Bronchial epithelial cell (primary cell): ENCODE data around the gene EXOSC9. TPM values are rescaled to one million over a fixed set of nuclear protein-coding genes. Genes with fewer than 3 reads are reported as not detected.

Experiments used
- DNase-seq: peaks from one replicate; pipeline ENCODE4 v3.0.0-alpha.2; 2010; ENCODE audit warnings: low read depth
- FAIRE-seq: peaks from 2 replicates; lab custom pipeline; 2011; peaks lifted over from hg19 to GRCh38; lab: Jason Lieb, UNC
- H3K27me3 ChIP-seq: 2 replicates; pipeline ENCODE4 v1.5.1; 2011; ENCODE audit warnings: low read length; ENCODE audit not compliant: control insufficient read depth, insufficient read depth
- H3K36me3 ChIP-seq: 2 replicates; pipeline ENCODE4 v1.5.1; 2011; ENCODE audit warnings: low read length; ENCODE audit not compliant: control insufficient read depth, insufficient read depth
- H3K4me3 ChIP-seq: 2 replicates; pipeline ENCODE4 v1.5.1; 2011; ENCODE audit warnings: mild to moderate bottlenecking, low read depth, low read length, control low read depth
- total RNA-seq: library from RNA; depleted of rRNA; stranded (reverse); fragments of >200 nt; gene quantifications from 2 replicates; pipeline ENCODE4 v1.2.1, GENCODE V29; 2014
- TF ChIP-seq, protein P1 (sequence below): IDR thresholded peaks from 2 replicates; pipeline ENCODE4 v1.5.1; 2011; ENCODE audit warnings: mild to moderate bottlenecking, moderate library complexity, low read length, control low read depth, inconsistent platforms; ENCODE audit not compliant: insufficient read depth, severe bottlenecking

The EXOSC9 gene
- total RNA-seq, 1 donor from 2014 or later, result 25.3 TPM

GRCh38 chr4:121796283-121796682 is 4.8 kb upstream of the EXOSC9 start:
- no peaks in the 10 kb centered on the region for H3K27me3 ChIP-seq
- TF ChIP-seq, protein P1, sequence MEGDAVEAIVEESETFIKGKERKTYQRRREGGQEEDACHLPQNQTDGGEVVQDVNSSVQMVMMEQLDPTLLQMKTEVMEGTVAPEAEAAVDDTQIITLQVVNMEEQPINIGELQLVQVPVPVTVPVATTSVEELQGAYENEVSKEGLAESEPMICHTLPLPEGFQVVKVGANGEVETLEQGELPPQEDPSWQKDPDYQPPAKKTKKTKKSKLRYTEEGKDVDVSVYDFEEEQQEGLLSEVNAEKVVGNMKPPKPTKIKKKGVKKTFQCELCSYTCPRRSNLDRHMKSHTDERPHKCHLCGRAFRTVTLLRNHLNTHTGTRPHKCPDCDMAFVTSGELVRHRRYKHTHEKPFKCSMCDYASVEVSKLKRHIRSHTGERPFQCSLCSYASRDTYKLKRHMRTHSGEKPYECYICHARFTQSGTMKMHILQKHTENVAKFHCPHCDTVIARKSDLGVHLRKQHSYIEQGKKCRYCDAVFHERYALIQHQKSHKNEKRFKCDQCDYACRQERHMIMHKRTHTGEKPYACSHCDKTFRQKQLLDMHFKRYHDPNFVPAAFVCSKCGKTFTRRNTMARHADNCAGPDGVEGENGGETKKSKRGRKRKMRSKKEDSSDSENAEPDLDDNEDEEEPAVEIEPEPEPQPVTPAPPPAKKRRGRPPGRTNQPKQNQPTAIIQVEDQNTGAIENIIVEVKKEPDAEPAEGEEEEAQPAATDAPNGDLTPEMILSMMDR, result no peak
- H3K4me3 ChIP-seq, result no peak overlapping the region
- FAIRE-seq (no peak), DNase-seq (no peak)
- no peaks in the 10 kb centered on the region for H3K36me3 ChIP-seq

DNA sequence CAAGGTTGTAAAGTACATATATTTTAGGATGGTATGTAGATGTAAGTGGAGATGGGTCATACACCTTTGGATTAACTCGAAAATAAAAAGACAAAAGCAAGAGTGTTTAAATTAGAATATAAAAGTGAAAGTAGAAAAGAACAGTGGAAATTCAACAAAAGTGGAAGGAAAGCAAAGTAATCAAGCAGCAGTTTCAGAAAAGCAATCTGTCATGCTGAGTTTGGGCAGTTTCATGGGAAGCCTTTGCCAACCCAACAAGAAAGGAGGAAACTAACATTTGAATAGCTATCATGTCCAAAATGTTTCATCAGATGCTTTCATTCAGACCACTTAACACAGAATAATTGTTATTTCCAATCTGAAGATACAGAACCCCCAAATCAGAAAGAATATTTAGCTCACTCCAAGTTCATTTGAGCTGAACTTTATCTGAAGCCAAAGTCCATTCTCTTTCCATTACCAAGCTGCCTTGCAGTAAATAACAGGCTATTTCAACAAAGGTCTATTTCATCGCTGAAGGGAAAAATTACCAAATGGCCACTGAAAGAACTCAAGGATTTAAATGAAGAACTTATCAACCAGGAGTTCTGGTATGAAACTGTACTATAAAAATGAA is 1.8 kb upstream of the EXOSC9 start:
- TF ChIP-seq, protein P1, result no peak
- no peak for FAIRE-seq
- H3K4me3 ChIP-seq, result no peak overlapping the region

GRCh38 chr4:121799867-121800501 is 1.1 kb upstream of the EXOSC9 start:
- DNase-seq (no peak), FAIRE-seq (no peak)
- TF ChIP-seq, protein P1, result no peak
- H3K27me3 ChIP-seq, result no peaks in the 10 kb centered on the region
- no peak overlapping the region for H3K4me3 ChIP-seq
- H3K36me3 ChIP-seq, result peaks cover 2% of the 10 kb centered on the region

More for the DNA sequence above, 1.8 kb upstream of the EXOSC9 start:
- DNase-seq, result no peak
- H3K27me3 ChIP-seq, result no peaks in the 10 kb centered on the region
- peaks cover 2% of the 10 kb centered on the region for H3K36me3 ChIP-seq

GRCh38 chr4:121800638-121800960 is 524 bp upstream of the EXOSC9 start:
- TF ChIP-seq, protein P1, result no peak
- no peak for DNase-seq
- no peak for FAIRE-seq
- Histone ChIP-seq H3K36me3 (peaks cover 2% of the 10 kb centered on the region), H3K4me3 (peak overlapping the region; percentile 94), H3K27me3 (no peaks in the 10 kb centered on the region)

DNA sequence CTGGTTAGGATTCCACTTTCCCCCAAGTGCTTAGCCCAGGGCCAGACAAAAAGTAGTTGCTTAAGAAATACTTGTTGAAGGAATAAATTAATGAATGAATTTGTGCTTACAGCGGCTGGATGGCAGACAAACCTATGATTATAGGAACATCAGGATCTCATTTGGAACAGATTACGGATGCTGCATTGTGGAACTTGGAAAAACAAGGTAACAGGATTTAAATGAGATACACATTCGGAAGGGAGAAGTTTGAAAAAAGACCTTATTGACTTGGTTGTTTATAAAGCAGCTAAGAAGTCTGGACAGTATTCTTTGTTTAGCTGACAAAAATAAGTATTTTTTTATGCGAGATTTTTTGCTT is 572 bp downstream of the EXOSC9 start:
- Histone ChIP-seq H3K36me3 (peaks cover 2% of the 10 kb centered on the region), H3K27me3 (no peaks in the 10 kb centered on the region), H3K4me3 (peak overlapping the region; percentile 94)
- no peak for DNase-seq
- FAIRE-seq, result no peak
- TF ChIP-seq, protein P1, result no peak

DNA sequence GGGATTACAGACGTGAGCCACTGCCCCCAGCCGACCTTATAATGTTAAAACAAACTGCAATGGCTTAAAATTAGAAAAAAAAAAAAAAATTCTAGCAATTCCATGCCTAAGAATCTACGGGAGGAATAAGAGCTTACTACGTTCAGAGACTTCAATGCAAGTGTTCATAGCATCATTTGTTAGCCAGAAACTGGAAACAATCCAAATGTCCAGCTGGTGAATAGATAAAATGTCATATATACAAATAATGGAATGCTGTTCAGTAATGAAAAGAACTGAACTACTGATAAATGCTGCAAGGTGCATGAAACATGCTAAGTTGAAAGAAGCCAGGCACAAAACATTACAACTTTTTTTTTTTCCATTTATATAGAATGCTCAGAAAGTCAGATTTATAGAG is 5.3 kb downstream of the EXOSC9 start:
- TF ChIP-seq, protein P1, result no peak
- no peak overlapping the region for H3K4me3 ChIP-seq
- H3K27me3 ChIP-seq, result no peaks in the 10 kb centered on the region
- FAIRE-seq (no peak), DNase-seq (no peak)
- H3K36me3 ChIP-seq, result peaks cover 2% of the 10 kb centered on the region
